Measurements from ENCODE around the gene AAK1. TPM values are rescaled to one million over a fixed set of nuclear protein-coding genes. Genes with fewer than 3 reads are reported as not detected.

Gene AAK1
- total and polyA plus RNA-seq, 2 of the 13 experiments (the other 11 are each of a cell fraction or from before 2014, with no cell fraction given) = 9.8 to 10.3 TPM

GRCh38 chr2:69436938-69437750, 206.4 kb downstream of the AAK1 start, which contains the start of gene NFU1 (continued):
- no peak for TF ChIP-seq IRX3 (CRISPR knock-in tag; IDR thresholded peaks at IDR 0.05; ENCODE audit: borderline replicate concordance, low read depth)
- TF ChIP-seq NFKBIZ (CRISPR knock-in tag; IDR thresholded peaks at IDR 0.05) = no peak
- peak; percentile 56; the same call in 1 of the 2 replicates for TF ChIP-seq ZBTB25 (CRISPR knock-in tag; IDR thresholded peaks at IDR 0.05)
- peak; percentile 68; the same call in 1 of the 2 replicates for TF ChIP-seq RXRA (CRISPR knock-in tag; IDR thresholded peaks at IDR 0.05)
- 0 out of 2 replicates have a peak, but pooled peaks have one; percentile 14 for TF ChIP-seq ZNF7 (CRISPR knock-in tag; IDR thresholded peaks at IDR 0.05)
- TF ChIP-seq MTF2 (CRISPR knock-in tag; IDR thresholded peaks at IDR 0.05; ENCODE audit: borderline replicate concordance) = peak; percentile 92
- TF ChIP-seq RFXANK (CRISPR knock-in tag; IDR thresholded peaks at IDR 0.05) = no peak
- TF ChIP-seq SCMH1 (CRISPR knock-in tag; IDR thresholded peaks at IDR 0.05; ENCODE audit: borderline replicate concordance) = no peak
- peak; percentile 81 for TF ChIP-seq ZNF512B (CRISPR knock-in tag; IDR thresholded peaks at IDR 0.05; ENCODE audit: borderline replicate concordance)
- TF ChIP-seq ZNF674 (CRISPR knock-in tag; IDR thresholded peaks at IDR 0.05; ENCODE audit: low read depth) = no peak
- TF ChIP-seq SALL1 (CRISPR knock-in tag; IDR thresholded peaks at IDR 0.05) = peak; percentile 85
- TF ChIP-seq TFE3 (CRISPR knock-in tag; IDR thresholded peaks at IDR 0.05) = peak; percentile 69
- TF ChIP-seq CREBL2 (CRISPR knock-in tag; IDR thresholded peaks at IDR 0.05; ENCODE audit: borderline replicate concordance) = no peak; the same call in 1 of the 2 replicates
- TF ChIP-seq AHR (CRISPR knock-in tag; IDR thresholded peaks at IDR 0.05) = 0 out of 2 replicates have a peak, but pooled peaks have one; percentile 84
- TF ChIP-seq ZNF570 (CRISPR knock-in tag; IDR thresholded peaks at IDR 0.05; ENCODE audit: borderline replicate concordance) = no peak
- peak; percentile 99 for TF ChIP-seq ZMYM4 (CRISPR knock-in tag; IDR thresholded peaks at IDR 0.05)
- peak; percentile 92 for TF ChIP-seq AGO2 (optimal IDR thresholded peaks at IDR 0.05; ENCODE audit: low read depth, low read length)
- peak; percentile 84; the same call in 1 of the 2 replicates for TF ChIP-seq ZNF30 (CRISPR knock-in tag; IDR thresholded peaks at IDR 0.05)
- TF ChIP-seq SOX5 (CRISPR knock-in tag; IDR thresholded peaks at IDR 0.05; ENCODE audit: borderline replicate concordance) = peak; percentile 60; the same call in 1 of the 2 replicates
- no peak; the same call in 1 of the 2 replicates for TF ChIP-seq ZBTB14 (CRISPR knock-in tag; IDR thresholded peaks at IDR 0.05)
- TF ChIP-seq ZNF557 (CRISPR knock-in tag; IDR thresholded peaks at IDR 0.05) = peak; percentile 82; the same call in 1 of the 2 replicates
- peak; percentile 41; the same call in 1 of the 2 replicates for TF ChIP-seq GLI4 (CRISPR knock-in tag; IDR thresholded peaks at IDR 0.05; ENCODE audit: borderline replicate concordance)
